Stimulated activated CD8-positive, alpha-beta memory T cell treated with anti-CD3 and anti-CD28 coated beads, Interleukin-7, amount 100 ng/mL, for 4 hours (primary cell): ENCODE measurements around the gene ATP23.

ENCODE experiments used
- DNase-seq, 2 donors: peaks; one replicate each; pipeline ENCODE4 v3.0.0-alpha.2; 2020; ENCODE audit warnings: low read depth in 2 of 2

The ATP23 gene

GRCh38 chr12:57941165-57941894 lies at the start of gene ATP23:
TSS of gene ATP23 (plus strand) at chr12:57941567. CDS start at chr12:57941702, 135 bp downstream.
- DNase-seq = peak; percentile 80 to 83

- no peak for DNase-seq
These were observed 49.0 kb upstream of the ATP23 start for GRCh38 chr12:57892232-57892972.

- no peak for DNase-seq
These were observed 47.7 kb upstream of the ATP23 start for GRCh38 chr12:57893431-57894353.

GRCh38 chr12:57894399-57895292 lies 46.7 kb upstream of the ATP23 start:
- DNase-seq = no peak

GRCh38 chr12:57895389-57896114 lies 45.8 kb upstream of the ATP23 start:
- no peak for DNase-seq

GRCh38 chr12:57896115-57896433 lies 45.3 kb upstream of the ATP23 start:
- DNase-seq = no peak

GRCh38 chr12:57896434-57897201 lies 44.7 kb upstream of the ATP23 start:
- DNase-seq = peak in 1 of 2 donors; percentile 9

- no peak for DNase-seq
These were observed 43.9 kb upstream of the ATP23 start for GRCh38 chr12:57897286-57897974.

GRCh38 chr12:57898308-57898970 lies 42.9 kb upstream of the ATP23 start:
- DNase-seq = no peak

GRCh38 chr12:57899010-57899662 lies 42.2 kb upstream of the ATP23 start:
- DNase-seq = peak; percentile 68 to 70

GRCh38 chr12:57902478-57902969 lies 38.8 kb upstream of the ATP23 start:
- no peak for DNase-seq

GRCh38 chr12:57904426-57904825 lies 36.9 kb upstream of the ATP23 start:
- DNase-seq = no peak

GRCh38 chr12:57904848-57905811 lies 36.2 kb upstream of the ATP23 start:
- DNase-seq = peak; percentile 61 to 67

- DNase-seq = no peak
These were observed 35.4 kb upstream of the ATP23 start for GRCh38 chr12:57905812-57906475.

GRCh38 chr12:57906821-57907220 lies 34.5 kb upstream of the ATP23 start:
- DNase-seq = no peak

- DNase-seq = no peak
These were observed 34.1 kb upstream of the ATP23 start for GRCh38 chr12:57907281-57907680.
